ENCODE results near the gene ARID1B.

DNA sequence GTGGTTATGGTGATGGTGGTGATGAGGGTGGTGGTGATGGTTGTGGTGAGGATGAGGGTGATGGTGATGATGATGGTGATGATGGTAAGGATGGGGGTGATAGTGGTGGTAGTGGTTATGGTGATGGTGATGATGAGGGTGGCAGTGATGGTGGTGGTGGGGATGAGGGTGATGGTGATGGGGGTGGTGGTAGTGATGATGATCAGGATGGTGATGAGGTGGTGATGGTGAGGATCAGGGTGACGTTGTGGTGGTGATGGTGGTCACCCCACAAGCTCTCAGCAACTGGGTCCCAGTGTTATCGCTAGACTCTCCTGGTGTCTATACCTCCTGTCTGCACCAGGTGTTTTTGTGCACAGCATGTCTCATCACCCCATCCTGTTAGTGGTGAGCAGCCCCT lies 461.2 kb downstream of the ARID1B start:
- TF ChIP-seq CTCF (IDR thresholded peaks at IDR 0.05) (no peak), POLR2A (IDR thresholded peaks at IDR 0.05) (no peak)
